ENCODE results near the gene CPAMD8.

- TF ChIP-seq, protein P1, sequence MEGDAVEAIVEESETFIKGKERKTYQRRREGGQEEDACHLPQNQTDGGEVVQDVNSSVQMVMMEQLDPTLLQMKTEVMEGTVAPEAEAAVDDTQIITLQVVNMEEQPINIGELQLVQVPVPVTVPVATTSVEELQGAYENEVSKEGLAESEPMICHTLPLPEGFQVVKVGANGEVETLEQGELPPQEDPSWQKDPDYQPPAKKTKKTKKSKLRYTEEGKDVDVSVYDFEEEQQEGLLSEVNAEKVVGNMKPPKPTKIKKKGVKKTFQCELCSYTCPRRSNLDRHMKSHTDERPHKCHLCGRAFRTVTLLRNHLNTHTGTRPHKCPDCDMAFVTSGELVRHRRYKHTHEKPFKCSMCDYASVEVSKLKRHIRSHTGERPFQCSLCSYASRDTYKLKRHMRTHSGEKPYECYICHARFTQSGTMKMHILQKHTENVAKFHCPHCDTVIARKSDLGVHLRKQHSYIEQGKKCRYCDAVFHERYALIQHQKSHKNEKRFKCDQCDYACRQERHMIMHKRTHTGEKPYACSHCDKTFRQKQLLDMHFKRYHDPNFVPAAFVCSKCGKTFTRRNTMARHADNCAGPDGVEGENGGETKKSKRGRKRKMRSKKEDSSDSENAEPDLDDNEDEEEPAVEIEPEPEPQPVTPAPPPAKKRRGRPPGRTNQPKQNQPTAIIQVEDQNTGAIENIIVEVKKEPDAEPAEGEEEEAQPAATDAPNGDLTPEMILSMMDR (conservative IDR thresholded peaks at IDR 0.05; ENCODE audit: low read length) = 0 out of 2 replicates have a peak, but pooled peaks have one; percentile 18
- no peak for TF ChIP-seq EZH2phosphoT487 (IDR thresholded peaks at IDR 0.05; ENCODE audit: borderline replicate concordance, low read depth, low read length)
Observed at GRCh38 chr19:17073869-17074633, 47.4 kb upstream of the CPAMD8 start.
